ENCODE results near the gene DIO3.

DNA sequence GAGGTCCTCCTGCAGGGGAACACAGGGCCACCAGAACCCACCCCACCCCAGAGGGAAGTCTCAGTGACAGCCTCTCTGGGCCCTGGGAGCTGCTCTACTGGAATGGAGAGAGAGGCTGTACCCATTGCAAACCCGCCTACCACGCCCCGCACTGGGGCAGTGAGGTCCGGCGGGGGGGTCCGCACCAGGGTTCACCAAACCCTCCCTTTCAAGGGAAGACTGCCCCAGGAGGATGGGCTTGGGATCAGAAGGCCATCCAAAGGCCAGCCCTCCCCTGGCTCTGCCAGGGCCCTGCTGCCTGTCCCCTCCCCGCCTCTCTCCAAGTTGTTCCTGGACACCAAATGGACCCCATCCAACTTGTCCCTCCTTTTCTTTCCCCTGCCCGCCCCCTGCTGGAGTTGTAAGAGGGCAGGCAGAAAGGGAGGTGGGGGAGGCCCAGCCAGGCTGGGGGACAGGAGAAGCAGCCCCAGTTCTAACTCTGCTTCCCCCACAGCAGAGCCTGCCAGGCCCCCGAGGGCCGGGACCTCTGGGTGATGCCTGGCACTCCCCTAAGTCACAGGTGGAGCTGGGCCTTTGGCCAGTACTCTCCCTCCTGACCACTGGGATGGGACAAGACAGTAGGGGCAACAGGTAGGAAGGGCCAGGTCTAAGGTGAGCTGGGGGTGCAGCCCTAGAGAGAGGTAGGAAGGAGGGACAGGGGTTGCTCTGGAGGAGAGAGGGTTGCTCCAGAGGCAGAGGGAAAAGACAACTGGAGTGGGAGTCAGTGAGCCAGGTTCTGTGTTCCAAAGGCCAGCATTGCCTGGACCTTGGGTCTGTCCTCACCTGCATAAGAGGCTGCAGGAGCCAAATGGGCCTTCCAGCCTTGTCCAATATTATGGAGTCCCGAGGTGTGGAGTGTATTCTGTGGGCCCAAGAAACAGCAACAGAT lies 3.2 kb upstream of the DIO3 start:
- TF ChIP-seq, protein P1, sequence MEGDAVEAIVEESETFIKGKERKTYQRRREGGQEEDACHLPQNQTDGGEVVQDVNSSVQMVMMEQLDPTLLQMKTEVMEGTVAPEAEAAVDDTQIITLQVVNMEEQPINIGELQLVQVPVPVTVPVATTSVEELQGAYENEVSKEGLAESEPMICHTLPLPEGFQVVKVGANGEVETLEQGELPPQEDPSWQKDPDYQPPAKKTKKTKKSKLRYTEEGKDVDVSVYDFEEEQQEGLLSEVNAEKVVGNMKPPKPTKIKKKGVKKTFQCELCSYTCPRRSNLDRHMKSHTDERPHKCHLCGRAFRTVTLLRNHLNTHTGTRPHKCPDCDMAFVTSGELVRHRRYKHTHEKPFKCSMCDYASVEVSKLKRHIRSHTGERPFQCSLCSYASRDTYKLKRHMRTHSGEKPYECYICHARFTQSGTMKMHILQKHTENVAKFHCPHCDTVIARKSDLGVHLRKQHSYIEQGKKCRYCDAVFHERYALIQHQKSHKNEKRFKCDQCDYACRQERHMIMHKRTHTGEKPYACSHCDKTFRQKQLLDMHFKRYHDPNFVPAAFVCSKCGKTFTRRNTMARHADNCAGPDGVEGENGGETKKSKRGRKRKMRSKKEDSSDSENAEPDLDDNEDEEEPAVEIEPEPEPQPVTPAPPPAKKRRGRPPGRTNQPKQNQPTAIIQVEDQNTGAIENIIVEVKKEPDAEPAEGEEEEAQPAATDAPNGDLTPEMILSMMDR (IDR thresholded peaks at IDR 0.05): peak in 2 of 4 experiments; percentile 21 to 40
- TF ChIP-seq POLR2A (IDR thresholded peaks at IDR 0.05) (no peak), POLR2AphosphoS5 (IDR thresholded peaks at IDR 0.05) (peak; percentile 13)
